HepG2 (cell line): Measurements from ENCODE around the gene XPO1. TPM values are rescaled to one million over a fixed set of nuclear protein-coding genes. Genes with fewer than 3 reads are reported as not detected.
A peak's percentile ranks its signal among the peaks of the same experiment; 100 is the strongest.

Source experiments
- GABPB1 ChIP-seq: IDR thresholded peaks from 2 replicates; pipeline ENCODE4 v1.6.1; 2016; ENCODE audit warnings: mild to moderate bottlenecking, missing genetic modification reagents, moderate library complexity, missing compliant biosample characterization
- PAF1 ChIP-seq: IDR thresholded peaks from 2 replicates; pipeline ENCODE4 v1.6.1; 2016; ENCODE audit warnings: missing genetic modification reagents, missing compliant biosample characterization
- ZNF772 ChIP-seq: sonication (generic); formaldehyde crosslinking; IDR thresholded peaks from 2 replicates; pipeline ENCODE4 v1.5.0; 2020; ENCODE audit warnings: mild to moderate bottlenecking, missing genetic modification reagents
- ZNF792 ChIP-seq: IDR thresholded peaks from 2 replicates; pipeline ENCODE4 v1.6.1; 2016
- polyA plus RNA-seq, 8 experiments: library from polyadenylated mRNA; depleted of rRNA in 3 of 8; stranded (reverse) in 7 of 8; unstranded in 1 of 8; fragments of >200 nt; fragmentation: Illumina TruSeq in 4 of 8; extraction: Trizol in 4 of 8; gene quantifications; 2 replicates each; pipeline versions ENCODE4 v1.2.1 to v1.2.3, GENCODE V29; 2011 to 2016; ENCODE audit warnings: low read depth in 4 of 8, missing spikeins in 1 of 8, mixed read lengths in 1 of 8; ENCODE audit not compliant: insufficient read depth in 1 of 8
- total RNA-seq, 5 experiments: library from RNA; depleted of rRNA; stranded (reverse); fragments of >200 nt; fragmentation: Illumina TruSeq; extraction: Trizol; gene quantifications; 2 replicates each; pipeline ENCODE4 v1.2.3, GENCODE V29; 2016; ENCODE audit warnings: low read depth in 1 of 5
- TF ChIP-seq, protein P1 (sequence below): sonication (generic); formaldehyde crosslinking; IDR thresholded peaks from 2 replicates; pipeline ENCODE4 v1.5.0; 2020; ENCODE audit warnings: missing genetic modification reagents
- TF ChIP-seq, protein P2 (sequence below): sonication (generic); formaldehyde crosslinking; IDR thresholded peaks from 2 replicates; pipeline ENCODE4 v1.4.0; 2020; ENCODE audit warnings: missing genetic modification reagents
- TF ChIP-seq, protein P3 (sequence below): IDR thresholded peaks from 2 replicates; pipeline ENCODE4 v1.6.1; 2016; ENCODE audit warnings: low read depth, control low read depth
- TF ChIP-seq, protein P4 (sequence below): IDR thresholded peaks from 2 replicates; pipeline ENCODE4 v1.6.1; 2012; ENCODE audit warnings: inconsistent platforms

XPO1 gene
- total and polyA plus RNA-seq, 2 of the 13 experiments (the other 11 are each of a cell fraction or from before 2014, with no cell fraction given): 67.4 to 212 TPM

DNA sequence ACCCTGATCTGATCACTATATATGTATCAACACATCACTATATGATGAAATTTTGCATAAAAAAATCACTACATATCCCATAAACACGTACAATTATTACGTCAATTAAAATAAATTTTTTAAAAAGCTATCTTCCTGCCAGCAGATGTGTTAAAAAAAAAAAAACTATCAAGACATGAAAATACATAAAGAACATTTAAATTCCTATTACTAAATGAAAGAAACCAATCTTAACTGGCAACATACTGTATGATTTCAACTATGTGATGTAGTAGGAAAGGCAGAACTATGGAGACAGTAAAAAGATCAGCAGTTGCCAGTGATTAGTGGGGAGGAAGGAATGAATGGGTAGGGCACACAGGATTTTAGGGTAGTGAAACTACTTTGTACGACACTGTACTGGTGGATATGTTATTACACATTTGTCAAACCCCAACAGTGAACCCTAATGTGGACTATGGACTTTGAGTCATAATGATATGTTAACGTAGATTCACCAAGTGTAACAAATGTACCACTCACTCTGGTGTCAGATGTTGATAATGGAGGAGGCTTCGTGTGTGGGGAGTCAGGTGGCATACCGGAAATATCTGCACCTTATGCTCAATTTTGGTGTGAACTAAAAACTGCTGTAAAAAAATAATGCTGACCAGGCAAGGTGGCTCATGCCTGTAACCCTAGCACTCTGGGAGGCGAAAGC is 94.7 kb downstream of the XPO1 start (continued):
- TF ChIP-seq, protein P1, sequence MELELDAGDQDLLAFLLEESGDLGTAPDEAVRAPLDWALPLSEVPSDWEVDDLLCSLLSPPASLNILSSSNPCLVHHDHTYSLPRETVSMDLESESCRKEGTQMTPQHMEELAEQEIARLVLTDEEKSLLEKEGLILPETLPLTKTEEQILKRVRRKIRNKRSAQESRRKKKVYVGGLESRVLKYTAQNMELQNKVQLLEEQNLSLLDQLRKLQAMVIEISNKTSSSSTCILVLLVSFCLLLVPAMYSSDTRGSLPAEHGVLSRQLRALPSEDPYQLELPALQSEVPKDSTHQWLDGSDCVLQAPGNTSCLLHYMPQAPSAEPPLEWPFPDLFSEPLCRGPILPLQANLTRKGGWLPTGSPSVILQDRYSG: no peak
- no peak for TF ChIP-seq PAF1
- TF ChIP-seq, protein P2, sequence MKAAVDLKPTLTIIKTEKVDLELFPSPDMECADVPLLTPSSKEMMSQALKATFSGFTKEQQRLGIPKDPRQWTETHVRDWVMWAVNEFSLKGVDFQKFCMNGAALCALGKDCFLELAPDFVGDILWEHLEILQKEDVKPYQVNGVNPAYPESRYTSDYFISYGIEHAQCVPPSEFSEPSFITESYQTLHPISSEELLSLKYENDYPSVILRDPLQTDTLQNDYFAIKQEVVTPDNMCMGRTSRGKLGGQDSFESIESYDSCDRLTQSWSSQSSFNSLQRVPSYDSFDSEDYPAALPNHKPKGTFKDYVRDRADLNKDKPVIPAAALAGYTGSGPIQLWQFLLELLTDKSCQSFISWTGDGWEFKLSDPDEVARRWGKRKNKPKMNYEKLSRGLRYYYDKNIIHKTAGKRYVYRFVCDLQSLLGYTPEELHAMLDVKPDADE: no peak
- TF ChIP-seq, protein P3, sequence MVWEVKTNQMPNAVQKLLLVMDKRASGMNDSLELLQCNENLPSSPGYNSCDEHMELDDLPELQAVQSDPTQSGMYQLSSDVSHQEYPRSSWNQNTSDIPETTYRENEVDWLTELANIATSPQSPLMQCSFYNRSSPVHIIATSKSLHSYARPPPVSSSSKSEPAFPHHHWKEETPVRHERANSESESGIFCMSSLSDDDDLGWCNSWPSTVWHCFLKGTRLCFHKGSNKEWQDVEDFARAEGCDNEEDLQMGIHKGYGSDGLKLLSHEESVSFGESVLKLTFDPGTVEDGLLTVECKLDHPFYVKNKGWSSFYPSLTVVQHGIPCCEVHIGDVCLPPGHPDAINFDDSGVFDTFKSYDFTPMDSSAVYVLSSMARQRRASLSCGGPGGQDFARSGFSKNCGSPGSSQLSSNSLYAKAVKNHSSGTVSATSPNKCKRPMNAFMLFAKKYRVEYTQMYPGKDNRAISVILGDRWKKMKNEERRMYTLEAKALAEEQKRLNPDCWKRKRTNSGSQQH (CRISPR knock-in tag): 0 out of 2 replicates have a peak, but pooled peaks have one; percentile 33
- peak; percentile 51; the same call in 1 of the 2 replicates for TF ChIP-seq GABPB1 (CRISPR knock-in tag)
- TF ChIP-seq, protein P4, sequence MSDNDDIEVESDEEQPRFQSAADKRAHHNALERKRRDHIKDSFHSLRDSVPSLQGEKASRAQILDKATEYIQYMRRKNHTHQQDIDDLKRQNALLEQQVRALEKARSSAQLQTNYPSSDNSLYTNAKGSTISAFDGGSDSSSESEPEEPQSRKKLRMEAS: peak; percentile 76; the same call in 1 of the 2 replicates
- TF ChIP-seq ZNF772 (CRISPR knock-in tag): 0 out of 2 replicates have a peak, but pooled peaks have one; percentile 45
- peak; percentile 58; the same call in 1 of the 2 replicates for TF ChIP-seq ZNF792 (CRISPR knock-in tag)
